Immature natural killer cell (primary cell): ENCODE results near the gene FRMD4A. TPM values are rescaled to one million over a fixed set of nuclear protein-coding genes. Genes with fewer than 3 reads are reported as not detected.

ENCODE experiments used
- DNase-seq, 3 donors: peaks; one replicate each; pipeline ENCODE4 v3.0.0; 2022; ENCODE audit warnings: mixed read lengths in 1 of 3
- H3K27ac Mint-ChIP-seq, 6 donors: one replicate each; pipeline ENCODE4 v1.8.0; 2020; ENCODE audit warnings: mixed read lengths in 6 of 6, mild to moderate bottlenecking in 5 of 6, inconsistent platforms in 4 of 6, moderate library complexity in 3 of 6
- H3K27me3 Mint-ChIP-seq, 3 donors: one replicate each; pipeline ENCODE4 v1.8.0; 2020 to 2021; ENCODE audit warnings: low read depth in 3 of 3, mild to moderate bottlenecking in 3 of 3, mixed read lengths in 3 of 3, moderate library complexity in 3 of 3, inconsistent platforms in 1 of 3
- H3K36me3 Mint-ChIP-seq, 3 donors: one replicate each; pipeline ENCODE4 v1.8.0; 2020; ENCODE audit warnings: mixed read lengths in 3 of 3, inconsistent platforms in 2 of 3, mild to moderate bottlenecking in 2 of 3
- H3K4me1 Mint-ChIP-seq, 2 donors: one replicate each; pipeline ENCODE4 v1.8.0; 2020; ENCODE audit warnings: inconsistent platforms in 2 of 2, mild to moderate bottlenecking in 2 of 2, mixed read lengths in 2 of 2, moderate library complexity in 1 of 2
- H3K4me3 Mint-ChIP-seq, 5 donors: one replicate each; pipeline ENCODE4 v1.8.0; 2020; ENCODE audit warnings: mild to moderate bottlenecking in 5 of 5, mixed read lengths in 5 of 5, inconsistent platforms in 3 of 5, moderate library complexity in 3 of 5
- H3K9me3 Mint-ChIP-seq, 6 donors: one replicate each; pipeline ENCODE4 v1.8.0; 2020; ENCODE audit warnings: mild to moderate bottlenecking in 6 of 6, mixed read lengths in 6 of 6, inconsistent platforms in 4 of 6, moderate library complexity in 3 of 6
- polyA plus RNA-seq, 3 donors: library from polyadenylated mRNA; unstranded; fragments of 300-500 nt; fragmentation: Illumina TruSeq; gene quantifications; one replicate each; pipeline ENCODE4 v1.2.3, GENCODE V29; 2021

FRMD4A gene
- polyA plus RNA-seq, 3 donors from 2014 or later: 0.48 TPM; not detected in 2

GRCh38 chr10:13860886-13861285, 469.8 kb downstream of the FRMD4A start:
- no peak for DNase-seq
- Mint-ChIP-seq H3K27me3 (peaks cover 2 to 4% (median 2%) of the 10 kb centered on the region in 3 donors), H3K36me3 (no peaks in the 10 kb centered on the region), H3K27ac (no peak overlapping the region), H3K4me1 (no peaks in the 10 kb centered on the region), H3K9me3 (no peaks in the 10 kb centered on the region), H3K4me3 (no peak overlapping the region)

GRCh38 chr10:13859979-13860654, 470.6 kb downstream of the FRMD4A start:
- no peak for DNase-seq
- no peaks in the 10 kb centered on the region for H3K4me1 Mint-ChIP-seq
- H3K4me3 Mint-ChIP-seq: no peak overlapping the region
- no peaks in the 10 kb centered on the region for H3K36me3 Mint-ChIP-seq
- H3K27ac Mint-ChIP-seq: no peak overlapping the region
- no peaks in the 10 kb centered on the region for H3K9me3 Mint-ChIP-seq
- peaks cover 0 to 4% (median 2%) of the 10 kb centered on the region in 3 donors for H3K27me3 Mint-ChIP-seq

GRCh38 chr10:13858709-13859108, 472.0 kb downstream of the FRMD4A start:
- no peaks in the 10 kb centered on the region for H3K4me1 Mint-ChIP-seq
- DNase-seq: no peak
- H3K36me3 Mint-ChIP-seq: no peaks in the 10 kb centered on the region
- peaks cover 0 to 7% (median 0%) of the 10 kb centered on the region in 3 donors for H3K27me3 Mint-ChIP-seq
- H3K4me3 Mint-ChIP-seq: no peak overlapping the region
- H3K9me3 Mint-ChIP-seq: no peaks in the 10 kb centered on the region
- no peak overlapping the region for H3K27ac Mint-ChIP-seq

GRCh38 chr10:13857451-13857850, 473.3 kb downstream of the FRMD4A start:
- Mint-ChIP-seq H3K4me3 (no peak overlapping the region), H3K36me3 (no peaks in the 10 kb centered on the region), H3K27me3 (peaks cover 0 to 9% (median 0%) of the 10 kb centered on the region in 3 donors), H3K4me1 (no peaks in the 10 kb centered on the region), H3K27ac (no peak overlapping the region), H3K9me3 (no peaks in the 10 kb centered on the region)
- DNase-seq: no peak

- Mint-ChIP-seq H3K27me3 (peaks cover 0 to 9% (median 2%) of the 10 kb centered on the region in 3 donors), H3K9me3 (no peaks in the 10 kb centered on the region), H3K4me3 (no peak overlapping the region), H3K27ac (no peak overlapping the region), H3K36me3 (no peaks in the 10 kb centered on the region), H3K4me1 (no peaks in the 10 kb centered on the region)
- DNase-seq: no peak
These were observed 476.9 kb downstream of the FRMD4A start for GRCh38 chr10:13853854-13854253.

- no peaks in the 10 kb centered on the region for H3K4me1 Mint-ChIP-seq
- H3K36me3 Mint-ChIP-seq: no peaks in the 10 kb centered on the region
- no peak overlapping the region for H3K4me3 Mint-ChIP-seq
- H3K27me3 Mint-ChIP-seq: peaks cover 0 to 9% (median 2%) of the 10 kb centered on the region in 3 donors
- no peak for DNase-seq
- no peaks in the 10 kb centered on the region for H3K9me3 Mint-ChIP-seq
- no peak overlapping the region for H3K27ac Mint-ChIP-seq
These were observed 477.9 kb downstream of the FRMD4A start for GRCh38 chr10:13852872-13853271.

- H3K4me3 Mint-ChIP-seq: no peak overlapping the region
- no peaks in the 10 kb centered on the region for H3K36me3 Mint-ChIP-seq
- DNase-seq: no peak
- H3K27me3 Mint-ChIP-seq: peaks cover 3 to 12% (median 5%) of the 10 kb centered on the region in 3 donors
- peaks cover 5 to 8% of the 10 kb centered on the region in 2 donors for H3K4me1 Mint-ChIP-seq
- no peak overlapping the region for H3K27ac Mint-ChIP-seq
- H3K9me3 Mint-ChIP-seq: no peaks in the 10 kb centered on the region
These were observed 478.8 kb downstream of the FRMD4A start for GRCh38 chr10:13851906-13852305.

- H3K27me3 Mint-ChIP-seq: peaks cover 5 to 9% (median 8%) of the 10 kb centered on the region in 3 donors
- no peak overlapping the region for H3K4me3 Mint-ChIP-seq
- no peak for DNase-seq
- peaks cover 10 to 15% of the 10 kb centered on the region in 2 donors for H3K4me1 Mint-ChIP-seq
- no peaks in the 10 kb centered on the region for H3K9me3 Mint-ChIP-seq
- no peaks in the 10 kb centered on the region for H3K36me3 Mint-ChIP-seq
- no peak overlapping the region for H3K27ac Mint-ChIP-seq
These were observed 481.9 kb downstream of the FRMD4A start for GRCh38 chr10:13848520-13849445.

GRCh38 chr10:13847201-13847631, 483.5 kb downstream of the FRMD4A start:
- Mint-ChIP-seq H3K9me3 (no peaks in the 10 kb centered on the region), H3K27ac (no peak overlapping the region), H3K36me3 (no peaks in the 10 kb centered on the region), H3K27me3 (peaks cover 5 to 8% (median 8%) of the 10 kb centered on the region in 3 donors), H3K4me1 (peaks cover 10 to 15% of the 10 kb centered on the region in 2 donors), H3K4me3 (no peak overlapping the region)
- DNase-seq: no peak

GRCh38 chr10:13845897-13846296, 484.8 kb downstream of the FRMD4A start:
- Mint-ChIP-seq H3K27me3 (peaks cover 5 to 8% (median 8%) of the 10 kb centered on the region in 3 donors), H3K9me3 (no peaks in the 10 kb centered on the region), H3K27ac (no peak overlapping the region), H3K4me1 (peaks cover 10 to 15% of the 10 kb centered on the region in 2 donors), H3K36me3 (no peaks in the 10 kb centered on the region), H3K4me3 (no peak overlapping the region)
- no peak for DNase-seq

- Mint-ChIP-seq H3K27ac (no peak overlapping the region), H3K4me1 (peaks cover 10 to 15% of the 10 kb centered on the region in 2 donors), H3K9me3 (no peaks in the 10 kb centered on the region), H3K27me3 (peaks cover 5 to 8% (median 6%) of the 10 kb centered on the region in 3 donors), H3K4me3 (no peak overlapping the region), H3K36me3 (peaks cover 0 to 2% (median 0%) of the 10 kb centered on the region in 3 donors)
- DNase-seq: no peak
These were observed 486.1 kb downstream of the FRMD4A start for GRCh38 chr10:13844651-13845050.

GRCh38 chr10:13842117-13842516, 488.6 kb downstream of the FRMD4A start:
- Mint-ChIP-seq H3K27ac (no peak overlapping the region), H3K27me3 (peaks cover 4 to 10% (median 4%) of the 10 kb centered on the region in 3 donors), H3K9me3 (peaks cover 0 to 2% (median 0%) of the 10 kb centered on the region in 6 donors), H3K4me1 (peaks cover 7 to 8% of the 10 kb centered on the region in 2 donors), H3K4me3 (no peak overlapping the region), H3K36me3 (peaks cover 0 to 2% (median 0%) of the 10 kb centered on the region in 3 donors)
- no peak for DNase-seq

GRCh38 chr10:13840036-13840435, 490.7 kb downstream of the FRMD4A start:
- DNase-seq: no peak
- Mint-ChIP-seq H3K9me3 (peaks cover 0 to 2% (median 0%) of the 10 kb centered on the region in 6 donors), H3K4me3 (no peak overlapping the region), H3K27ac (no peak overlapping the region), H3K4me1 (no peaks in the 10 kb centered on the region), H3K27me3 (peaks cover 4 to 5% (median 5%) of the 10 kb centered on the region in 3 donors), H3K36me3 (peaks cover 0 to 2% (median 0%) of the 10 kb centered on the region in 3 donors)

- peaks cover 5 to 7% (median 5%) of the 10 kb centered on the region in 3 donors for H3K27me3 Mint-ChIP-seq
- no peak overlapping the region for H3K27ac Mint-ChIP-seq
- no peaks in the 10 kb centered on the region for H3K4me1 Mint-ChIP-seq
- no peak for DNase-seq
- H3K4me3 Mint-ChIP-seq: no peak overlapping the region
- H3K36me3 Mint-ChIP-seq: peaks cover 0 to 2% (median 0%) of the 10 kb centered on the region in 3 donors
- H3K9me3 Mint-ChIP-seq: peaks cover 0 to 2% (median 0%) of the 10 kb centered on the region in 6 donors
These were observed 491.2 kb downstream of the FRMD4A start for GRCh38 chr10:13839430-13839990.
